GM23248 (cell line): Measurements from ENCODE around the gene ABCA3. TPM values are rescaled to one million over a fixed set of nuclear protein-coding genes. Genes with fewer than 3 reads are reported as not detected.
"Not testable (repeated sequence)": the region's sequence is repeated elsewhere in the genome, so short reads cannot be mapped to it uniquely, and the experiment has no call there.

ENCODE experiments used
- DNase-seq: peaks from one replicate; pipeline ENCODE4 v3.0.0-alpha.2; 2015
- H2AFZ ChIP-seq: fragments of 200-600 bp; sonication (generic); 2 replicates; pipeline ENCODE4 v1.6.1; 2016; ENCODE audit warnings: antibody characterized with exemption
- H3F3A ChIP-seq: fragments of 200-600 bp; sonication (generic); 2 replicates; pipeline ENCODE4 v1.6.1; 2016; ENCODE audit warnings: mild to moderate bottlenecking, antibody characterized with exemption, mixed run types; ENCODE audit not compliant: insufficient read depth
- H3K27ac ChIP-seq: fragments of 200-600 bp; sonication (generic); 2 replicates; pipeline ENCODE4 v1.5.1; 2016; ENCODE audit warnings: mild to moderate bottlenecking
- H3K27me3 ChIP-seq: fragments of 200-600 bp; sonication (generic); replicated peaks from 2 replicates; pipeline ENCODE4 v1.6.1; 2016; ENCODE audit warnings: mild to moderate bottlenecking; ENCODE audit not compliant: insufficient read depth
- H3K36me3 ChIP-seq: fragments of 200-600 bp; sonication (generic); 2 replicates; pipeline ENCODE4 v1.6.1; 2016; ENCODE audit warnings: low read depth, mild to moderate bottlenecking
- H3K4me1 ChIP-seq: fragments of 200-600 bp; sonication (generic); 2 replicates; pipeline ENCODE4 v1.6.1; 2016; ENCODE audit warnings: mild to moderate bottlenecking; ENCODE audit not compliant: insufficient read depth
- H3K4me2 ChIP-seq: fragments of 200-600 bp; sonication (generic); one replicate; pipeline ENCODE4 v1.6.1; 2016; ENCODE audit warnings: mild to moderate bottlenecking; ENCODE audit not compliant: unreplicated experiment
- H3K4me3 ChIP-seq: fragments of 200-600 bp; sonication (generic); 2 replicates; pipeline ENCODE4 v1.5.1; 2016; ENCODE audit warnings: mild to moderate bottlenecking
- H3K79me2 ChIP-seq: fragments of 200-600 bp; sonication (generic); 2 replicates; pipeline ENCODE4 v1.6.1; 2016; ENCODE audit warnings: mild to moderate bottlenecking; ENCODE audit not compliant: insufficient read depth
- H3K9ac ChIP-seq: fragments of 200-600 bp; sonication (generic); 2 replicates; pipeline ENCODE4 v1.6.1; 2016; ENCODE audit warnings: mild to moderate bottlenecking
- H3K9me2 ChIP-seq: fragments of 200-600 bp; sonication (generic); 2 replicates; pipeline ENCODE4 v1.6.1; 2016; ENCODE audit warnings: mixed run types, mild to moderate bottlenecking, moderate library complexity; ENCODE audit not compliant: insufficient read depth
- H3K9me3 ChIP-seq: fragments of 200-600 bp; sonication (generic); one replicate; pipeline ENCODE4 v1.6.1; 2017; ENCODE audit warnings: low read depth
- H4K20me1 ChIP-seq: fragments of 200-600 bp; sonication (generic); 2 replicates; pipeline ENCODE4 v1.6.0; 2016; ENCODE audit not compliant: insufficient read depth
- EZH2 ChIP-seq: fragments of 200-600 bp; sonication (generic); IDR thresholded peaks from 2 replicates; pipeline ENCODE4 v1.6.1; 2018; ENCODE audit warnings: antibody characterized with exemption, mild to moderate bottlenecking; ENCODE audit not compliant: insufficient read depth, poor library complexity, severe bottlenecking
- EZH2phosphoT487 ChIP-seq: fragments of 200-600 bp; sonication (generic); IDR thresholded peaks from 2 replicates; pipeline ENCODE4 v1.6.1; 2018; ENCODE audit warnings: antibody characterized with exemption, moderate library complexity, mild to moderate bottlenecking, low read depth; ENCODE audit not compliant: insufficient read depth
- WGBS, 2 experiments: methylation state at CpG; one replicate each; pipeline ENCODE4 v1.1.6; 2015 to 2017; ENCODE audit warnings: low lambda C conversion rate in 2 of 2, low coverage in 1 of 2; ENCODE audit errors: missing lambda C conversion rate in 2 of 2; 5-methylcytosine and 5-hydroxymethylcytosine counted together
- in situ Hi-C: fragments of 300-500 bp; cut with MboI; formaldehyde crosslinking; loops from 2 replicates; pipeline ENCODE4 v1.15.0; 2020
- polyA plus RNA-seq: library from polyadenylated mRNA; unstranded; fragments of >200 nt; fragmentation: Nextera tagmentation; extraction: Ambion mirVana; gene quantifications from 2 replicates; pipeline ENCODE4 v1.2.1, GENCODE V29; 2016
- total RNA-seq: library from RNA; depleted of rRNA; stranded (reverse); fragments of >200 nt; shearing (Covaris generic); gene quantifications from 2 replicates; pipeline ENCODE4 v1.2.3, GENCODE V29; 2014

Gene ABCA3
- total and polyA plus RNA-seq, 2 experiments from 2014 or later = 0.64 to 0.76 TPM

GRCh38 chr16:2271848-2272461 lies 68.6 kb downstream of the ABCA3 start:
- in situ Hi-C loops = no loop called here
- 92% methylated on average over 9 to 14 of the region's 14 CpGs for WGBS, 2 experiments
- Histone ChIP-seq H3F3A (peaks cover 4% of the 10 kb centered on the region; the same call in 1 of the 2 replicates), H3K27me3 (no peaks in the 10 kb centered on the region), H3K4me3 (no peak overlapping the region), H3K9ac (no peak overlapping the region), H3K4me2 (no peak overlapping the region), H3K9me3 (no peaks in the 10 kb centered on the region), H3K36me3 (no peaks in the 10 kb centered on the region), H3K9me2 (no peaks in the 10 kb centered on the region), H3K4me1 (peaks cover 5% of the 10 kb centered on the region), H2AFZ (no peak overlapping the region), H3K27ac (no peak overlapping the region), H4K20me1 (0 out of 2 replicates have a peak, but pooled peaks cover 3% of the 10 kb centered on the region), H3K79me2 (peaks cover 39% of the 10 kb centered on the region)
- TF ChIP-seq EZH2 (no peak), EZH2phosphoT487 (no peak)
- no peak for DNase-seq

GRCh38 chr16:2270588-2271470 lies 69.7 kb downstream of the ABCA3 start:
- H3K36me3 ChIP-seq = 0 out of 2 replicates have a peak, but pooled peaks cover under 1% of the 10 kb centered on the region
- peaks cover 7% of the 10 kb centered on the region; the same call in 1 of the 2 replicates for H3F3A ChIP-seq
- no peak overlapping the region for H3K9ac ChIP-seq
- H3K27ac ChIP-seq = no peak overlapping the region
- DNase-seq = no peak
- H3K4me2 ChIP-seq = no peak overlapping the region
- H3K9me3 ChIP-seq = no peaks in the 10 kb centered on the region
- H3K4me1 ChIP-seq = peaks cover 12% of the 10 kb centered on the region
- H2AFZ ChIP-seq = no peak overlapping the region
- H3K4me3 ChIP-seq = no peak overlapping the region
- in situ Hi-C loops = no loop called here
- no peaks in the 10 kb centered on the region for H3K9me2 ChIP-seq
- TF ChIP-seq EZH2 (no peak), EZH2phosphoT487 (no peak)
- H3K79me2 ChIP-seq = peaks cover 50% of the 10 kb centered on the region
- no peaks in the 10 kb centered on the region for H3K27me3 ChIP-seq
- WGBS, 2 experiments = 82 to 85% methylated on average over 15 of the region's 15 CpGs
- H4K20me1 ChIP-seq = peaks cover 9% of the 10 kb centered on the region; the same call in 1 of the 2 replicates

- H3K9me3 ChIP-seq = no peaks in the 10 kb centered on the region
- H3K4me2 ChIP-seq = peak overlapping the region; percentile 99
- no peaks in the 10 kb centered on the region for H3K27me3 ChIP-seq
- no peaks in the 10 kb centered on the region for H3K9me2 ChIP-seq
- H3K36me3 ChIP-seq = peaks cover 8% of the 10 kb centered on the region; the same call in 1 of the 2 replicates
- peaks cover 58% of the 10 kb centered on the region for H3K79me2 ChIP-seq
- no peak for TF ChIP-seq EZH2
- TF ChIP-seq EZH2phosphoT487 = no peak
- 89 to 94% methylated on average over 9 of the region's 9 CpGs for WGBS, 2 experiments
- H3K27ac ChIP-seq = no peak overlapping the region
- peaks cover 13% of the 10 kb centered on the region; the same call in 1 of the 2 replicates for H4K20me1 ChIP-seq
- H3K4me1 ChIP-seq = peaks cover 17% of the 10 kb centered on the region
- in situ Hi-C loops = no loop called here
- H2AFZ ChIP-seq = no peak overlapping the region
- peak overlapping the region; percentile 91 for H3K9ac ChIP-seq
- no peak for DNase-seq
- H3K4me3 ChIP-seq = peak overlapping the region; percentile 79; the same call in 1 of the 2 replicates
- peaks cover 7% of the 10 kb centered on the region; the same call in 1 of the 2 replicates for H3F3A ChIP-seq
These were observed 70.5 kb downstream of the ABCA3 start for GRCh38 chr16:2270070-2270462.

GRCh38 chr16:2267913-2268666 lies 72.4 kb downstream of the ABCA3 start, which contains the start of gene RNPS1:
Gene RNPS1 (minus strand): TSS chr16:2268126. CDS start chr16:2264643, 3,483 bp downstream.
- Histone ChIP-seq H3K9ac (peak within 1 kb of the TSS; percentile 91), H3K4me2 (peak within 1 kb of the TSS; percentile 99), H3K4me1 (peaks cover 17% of the 10 kb centered on the region), H3F3A (peaks cover 7% of the 10 kb centered on the region; the same call in 1 of the 2 replicates), H3K79me2 (peaks cover 78% of the 10 kb centered on the region), H3K9me2 (no peaks in the 10 kb centered on the region), H2AFZ (peak within 1 kb of the TSS; percentile 82), H3K4me3 (peak within 1 kb of the TSS; percentile 79), H3K36me3 (peaks cover 8% of the 10 kb centered on the region; the same call in 1 of the 2 replicates), H3K9me3 (no peaks in the 10 kb centered on the region), H3K27ac (peak within 1 kb of the TSS; percentile 90), H4K20me1 (peaks cover 21% of the 10 kb centered on the region; the same call in 1 of the 2 replicates), H3K27me3 (no peaks in the 10 kb centered on the region)
- 1% methylated on average over 67 to 77 of the region's 88 CpGs for WGBS, 2 experiments
- DNase-seq = peak; percentile 97
- in situ Hi-C loops = no loop called here
- no peak for TF ChIP-seq EZH2phosphoT487
- no peak for TF ChIP-seq EZH2

- Histone ChIP-seq H3K79me2 (peaks cover 84% of the 10 kb centered on the region), H3K4me2 (peak overlapping the region; percentile 99), H3K27ac (peak overlapping the region; percentile 90), H3K9ac (peak overlapping the region; percentile 91), H3K4me1 (peaks cover 17% of the 10 kb centered on the region), H4K20me1 (peaks cover 21% of the 10 kb centered on the region; the same call in 1 of the 2 replicates), H3K36me3 (peaks cover 14% of the 10 kb centered on the region; the same call in 1 of the 2 replicates), H2AFZ (peak overlapping the region; percentile 82), H3K4me3 (peak overlapping the region; percentile 79)
- H3K27me3 ChIP-seq, H3K9me3 ChIP-seq, H3K9me2 ChIP-seq, H3F3A ChIP-seq, DNase-seq, in situ Hi-C loops: not testable (repeated sequence)
- whole genome bisulfite sequencing, 2 experiments = 0% methylated on average over 35 to 54 of the region's 54 CpGs
These were observed 73.0 kb downstream of the ABCA3 start for GRCh38 chr16:2267505-2267912.

- Histone ChIP-seq H3K4me2 (peak overlapping the region; percentile 99), H3K27ac (peak overlapping the region; percentile 90), H3K4me3 (peak overlapping the region; percentile 79), H3K9ac (peak overlapping the region; percentile 91), H4K20me1 (peaks cover 21% of the 10 kb centered on the region; the same call in 1 of the 2 replicates), H3K36me3 (peaks cover 20% of the 10 kb centered on the region), H3K79me2 (peaks cover 89% of the 10 kb centered on the region), H3K4me1 (peaks cover 17% of the 10 kb centered on the region)
- H3K27me3 ChIP-seq, H3K9me2 ChIP-seq, in situ Hi-C loops, H3F3A ChIP-seq, H3K9me3 ChIP-seq, H2AFZ ChIP-seq: not testable (repeated sequence)
- DNase-seq = peak; percentile 52
- WGBS, 2 experiments = 2 to 6% methylated on average over 11 to 12 of the region's 12 CpGs
These were observed 73.6 kb downstream of the ABCA3 start for GRCh38 chr16:2266887-2267286.
